T-cell (primary cell): ENCODE data around the gene IRF9. TPM values are rescaled to one million over a fixed set of nuclear protein-coding genes. Genes with fewer than 3 reads are reported as not detected.

Experiments
- ATAC-seq, 4 experiments: fragments of 200-7000 bp in 3 of 4; fragments of 150-1000 bp in 1 of 4; cut with Tn5 transposase; replicated peaks in 1 of 4; 1 replicate in 3 of 4; 2 replicates in 1 of 4; pipeline ENCODE4 v1.10.0; 2021; ENCODE audit warnings: moderate library complexity in 3 of 4, mild to moderate bottlenecking in 2 of 4, moderate number of reproducible peaks in 1 of 4
- CTCF ChIA-PET, 2 donors: fragments of 300-600 bp; sonication (Branson Sonifier 250); formaldehyde crosslinking; loops; one replicate each; lab custom pipeline; 2022; ENCODE audit warnings: antibody characterized with exemption in 2 of 2; lab: Charles Lee
- POLR2A ChIA-PET, 2 donors: fragments of 300-600 bp; sonication (Branson Sonifier 250); formaldehyde crosslinking; loops; one replicate each; lab custom pipeline; 2022; ENCODE audit warnings: antibody characterized with exemption in 2 of 2; lab: Charles Lee
- DNase-seq, 35 experiments: peaks; one replicate each; pipeline versions ENCODE4 v3.0.0 to v3.0.0-alpha.2; 2013 to 2023
- H3K27ac ChIP-seq: one replicate; pipeline ENCODE4 v1.5.1; 2013; ENCODE audit warnings: low read length
- H3K27me3 ChIP-seq, 2 experiments: replicated peaks in 1 of 2; 1 replicate in 1 of 2; 2 replicates in 1 of 2; pipeline versions ENCODE4 v1.6.1 to v1.7.0; 2013; ENCODE audit warnings: low read length in 1 of 2, mixed read lengths in 1 of 2; ENCODE audit not compliant: control insufficient read depth in 2 of 2, insufficient read depth in 2 of 2; ENCODE audit errors: extremely low read depth in 1 of 2
- H3K36me3 ChIP-seq, 2 donors: 1 replicate in 1 of 2; 2 replicates in 1 of 2; pipeline versions ENCODE4 v1.6.1 to v1.7.0; 2013; ENCODE audit warnings: low read length in 1 of 2; ENCODE audit not compliant: control insufficient read depth in 2 of 2, insufficient read depth in 1 of 2; ENCODE audit errors: extremely low read depth in 1 of 2
- H3K4me1 ChIP-seq, 2 experiments: 1 replicate in 1 of 2; 2 replicates in 1 of 2; pipeline versions ENCODE4 v1.6.1 to v1.7.0; 2013; ENCODE audit warnings: low read length in 2 of 2, mixed read lengths in 1 of 2; ENCODE audit not compliant: insufficient read depth in 2 of 2, control insufficient read depth in 1 of 2; ENCODE audit errors: extremely low read depth in 1 of 2
- H3K4me3 ChIP-seq, 2 donors: 1 replicate in 1 of 2; 2 replicates in 1 of 2; pipeline versions ENCODE4 v1.5.1 to v1.7.0; 2013; ENCODE audit warnings: mild to moderate bottlenecking in 2 of 2, low read length in 1 of 2, moderate library complexity in 1 of 2; ENCODE audit not compliant: control insufficient read depth in 1 of 2; ENCODE audit errors: extremely low read depth in 1 of 2
- H3K9me3 ChIP-seq: 2 replicates; pipeline ENCODE4 v1.7.0; 2013
- H3K27ac Mint-ChIP-seq, 2 donors: one replicate each; pipeline ENCODE4 v1.8.0; 2020 to 2021; ENCODE audit warnings: mild to moderate bottlenecking in 2 of 2, mixed read lengths in 2 of 2
- H3K27me3 Mint-ChIP-seq, 2 donors: one replicate each; pipeline ENCODE4 v1.8.0; 2021 to 2022; ENCODE audit warnings: mixed read lengths in 2 of 2
- H3K36me3 Mint-ChIP-seq: one replicate; pipeline ENCODE4 v1.8.0; 2021; ENCODE audit warnings: mixed read lengths
- H3K4me1 Mint-ChIP-seq, 3 donors: one replicate each; pipeline ENCODE4 v1.8.0; 2020 to 2022; ENCODE audit warnings: mixed read lengths in 3 of 3, mild to moderate bottlenecking in 1 of 3
- H3K4me3 Mint-ChIP-seq, 3 donors: one replicate each; pipeline ENCODE4 v1.8.0; 2020 to 2022; ENCODE audit warnings: mild to moderate bottlenecking in 3 of 3, mixed read lengths in 3 of 3, moderate library complexity in 3 of 3
- H3K9me3 Mint-ChIP-seq, 3 donors: one replicate each; pipeline ENCODE4 v1.8.0; 2020 to 2022; ENCODE audit warnings: mixed read lengths in 3 of 3
- WGBS: methylation state at CpG from one replicate; pipeline ENCODE4 v1.1.5; 2013; ENCODE audit warnings: missing lambda C conversion rate; ENCODE audit not compliant: insufficient coverage; 5-methylcytosine and 5-hydroxymethylcytosine counted together
- total RNA-seq, 35 experiments: library from RNA in 6 of 35; stranded (reverse) in 6 of 35; fragments of 120-200 nt in 1 of 35; gene quantifications; one replicate each; pipeline versions ENCODE4 v1.2.1 to v1.2.4 and lab custom pipeline; 2013 to 2026

Gene IRF9
- total RNA-seq, 5 donors from 2014 or later (not counting 1 experiment from before 2014, with no cell fraction given) = 201 to 285 (median 215) TPM

- H3K4me1 Mint-ChIP-seq = peaks cover 25 to 48% (median 34%) of the 10 kb centered on the region in 3 donors
- Histone ChIP-seq H3K4me1 (peaks cover 2 to 28% of the 10 kb centered on the region in 2 experiments), H3K27me3 (no peaks in the 10 kb centered on the region), H3K27ac (peak overlapping the region; percentile 27), H3K9me3 (no peaks in the 10 kb centered on the region), H3K36me3 (peaks cover 4 to 24% of the 10 kb centered on the region in 2 donors), H3K4me3 (peak overlapping the region; percentile 48 to 58)
- CTCF ChIA-PET = no interaction called here
- H3K4me3 Mint-ChIP-seq = peak overlapping the region; percentile 79 to 91 (median 86)
- ATAC-seq = no peak
- H3K36me3 Mint-ChIP-seq = peaks cover 29% of the 10 kb centered on the region
- H3K27ac Mint-ChIP-seq = peak overlapping the region; percentile 63 to 87
- POLR2A ChIA-PET = interaction anchor here in 1 of 2 donors (0.5 kb wide), 1 partner anchor 59 kb away, joined by 6 read pairs; no protein-coding TSS in a partner anchor
- WGBS = 60% methylated on average over 12 of the region's 30 CpGs
- no peaks in the 10 kb centered on the region for H3K27me3 Mint-ChIP-seq
- no peaks in the 10 kb centered on the region for H3K9me3 Mint-ChIP-seq
- no peak for DNase-seq
Observed at GRCh38 chr14:24172261-24172860, 11.3 kb downstream of the IRF9 start.

GRCh38 chr14:24172871-24173281 is 11.8 kb downstream of the IRF9 start:
- Histone ChIP-seq H3K4me1 (peaks cover 2 to 28% of the 10 kb centered on the region in 2 experiments), H3K4me3 (no peak overlapping the region), H3K27ac (no peak overlapping the region), H3K9me3 (no peaks in the 10 kb centered on the region), H3K36me3 (peaks cover 4 to 26% of the 10 kb centered on the region in 2 donors), H3K27me3 (no peaks in the 10 kb centered on the region)
- POLR2A ChIA-PET = interaction anchor here in 1 of 2 donors (0.9 kb wide), 1 partner anchor 12 kb away, joined by 3 read pairs; the partner anchor contains the start of gene IRF9
- peak overlapping the region in 2 of 3 donors; percentile 86 to 91 for H3K4me3 Mint-ChIP-seq
- H3K27ac Mint-ChIP-seq = peak overlapping the region; percentile 41 to 87
- 85% methylated on average over 13 of the region's 20 CpGs for WGBS
- H3K4me1 Mint-ChIP-seq = peaks cover 22 to 44% (median 29%) of the 10 kb centered on the region in 3 donors
- H3K36me3 Mint-ChIP-seq = peaks cover 24% of the 10 kb centered on the region
- H3K9me3 Mint-ChIP-seq = no peaks in the 10 kb centered on the region
- peak in 1 of 35 experiments; percentile 25 for DNase-seq
- no peaks in the 10 kb centered on the region for H3K27me3 Mint-ChIP-seq
- CTCF ChIA-PET = interaction anchor here in 1 of 2 donors (0.5 kb wide), 1 partner anchor 12 kb away, joined by 3 read pairs; the partner anchor contains the start of gene IRF9
- ATAC-seq = no peak

- H3K9me3 Mint-ChIP-seq = no peaks in the 10 kb centered on the region
- Histone ChIP-seq H3K9me3 (no peaks in the 10 kb centered on the region), H3K4me1 (peaks cover 2 to 16% of the 10 kb centered on the region in 2 experiments), H3K36me3 (peaks cover 20 to 52% of the 10 kb centered on the region in 2 donors), H3K4me3 (no peak overlapping the region), H3K27me3 (no peaks in the 10 kb centered on the region), H3K27ac (no peak overlapping the region)
- no peak overlapping the region for H3K27ac Mint-ChIP-seq
- ATAC-seq (no peak), DNase-seq (no peak)
- no peaks in the 10 kb centered on the region for H3K27me3 Mint-ChIP-seq
- H3K36me3 Mint-ChIP-seq = peaks cover 30% of the 10 kb centered on the region
- WGBS = 100% methylated on average over 5 of the region's 5 CpGs
- ChIA-PET POLR2A (no interaction called here), CTCF (interaction anchor here in 1 of 2 donors (0.7 kb wide), 1 partner anchor 68 kb away, joined by 3 read pairs; no protein-coding TSS in a partner anchor)
- H3K4me1 Mint-ChIP-seq = peaks cover 8 to 26% (median 11%) of the 10 kb centered on the region in 3 donors
- H3K4me3 Mint-ChIP-seq = no peak overlapping the region
Observed at GRCh38 chr14:24176599-24176998, 15.5 kb downstream of the IRF9 start.

- Mint-ChIP-seq H3K9me3 (no peaks in the 10 kb centered on the region), H3K4me1 (peaks cover 6 to 21% (median 10%) of the 10 kb centered on the region in 3 donors), H3K27me3 (no peaks in the 10 kb centered on the region), H3K27ac (peak overlapping the region in 1 of 2 donors; percentile 36), H3K4me3 (no peak overlapping the region), H3K36me3 (peaks cover 34% of the 10 kb centered on the region)
- DNase-seq (no peak), ATAC-seq (no peak)
- no peaks in the 10 kb centered on the region for H3K27me3 ChIP-seq
- no peaks in the 10 kb centered on the region for H3K9me3 ChIP-seq
- peaks cover 25 to 58% of the 10 kb centered on the region in 2 donors for H3K36me3 ChIP-seq
- ChIA-PET POLR2A (no interaction called here), CTCF (no interaction called here)
- H3K4me1 ChIP-seq = peaks cover 0 to 9% of the 10 kb centered on the region in 2 experiments
- no peak overlapping the region for H3K27ac ChIP-seq
- 100% methylated on average over 1 of the region's 12 CpGs for WGBS
- H3K4me3 ChIP-seq = no peak overlapping the region
Observed at GRCh38 chr14:24177041-24177825, 16.2 kb downstream of the IRF9 start.

- Histone ChIP-seq H3K36me3 (peaks cover 25 to 65% of the 10 kb centered on the region in 2 donors), H3K27me3 (no peaks in the 10 kb centered on the region), H3K9me3 (no peaks in the 10 kb centered on the region), H3K27ac (no peak overlapping the region), H3K4me3 (no peak overlapping the region), H3K4me1 (peaks cover 0 to 3% of the 10 kb centered on the region in 2 experiments)
- H3K36me3 Mint-ChIP-seq = peaks cover 39% of the 10 kb centered on the region
- no peaks in the 10 kb centered on the region for H3K9me3 Mint-ChIP-seq
- H3K27me3 Mint-ChIP-seq = no peaks in the 10 kb centered on the region
- H3K4me1 Mint-ChIP-seq = peaks cover 3 to 18% (median 7%) of the 10 kb centered on the region in 3 donors
- DNase-seq (no peak), ATAC-seq (no peak)
- H3K4me3 Mint-ChIP-seq = no peak overlapping the region
- ChIA-PET CTCF (interaction anchor here in 1 of 2 donors (0.5 kb wide), 1 partner anchor 1167 kb away, joined by 4 read pairs; no protein-coding TSS in a partner anchor), POLR2A (no interaction called here)
- H3K27ac Mint-ChIP-seq = no peak overlapping the region
- WGBS = 98% methylated on average over 5 of the region's 14 CpGs
Observed at GRCh38 chr14:24177891-24178290, 16.8 kb downstream of the IRF9 start.
